ENCODE data around the gene NGDN. TPM values are rescaled to one million over a fixed set of nuclear protein-coding genes. Genes with fewer than 3 reads are reported as not detected.

Gene NGDN
- polyA plus RNA-seq, 12 donors, result 32.3 to 55.6 (median 40.1) TPM; not detected in 1

- DNase-seq, result no peak
Observed at GRCh38 chr14:23464700-23465099, 4.8 kb upstream of the NGDN start.

DNA sequence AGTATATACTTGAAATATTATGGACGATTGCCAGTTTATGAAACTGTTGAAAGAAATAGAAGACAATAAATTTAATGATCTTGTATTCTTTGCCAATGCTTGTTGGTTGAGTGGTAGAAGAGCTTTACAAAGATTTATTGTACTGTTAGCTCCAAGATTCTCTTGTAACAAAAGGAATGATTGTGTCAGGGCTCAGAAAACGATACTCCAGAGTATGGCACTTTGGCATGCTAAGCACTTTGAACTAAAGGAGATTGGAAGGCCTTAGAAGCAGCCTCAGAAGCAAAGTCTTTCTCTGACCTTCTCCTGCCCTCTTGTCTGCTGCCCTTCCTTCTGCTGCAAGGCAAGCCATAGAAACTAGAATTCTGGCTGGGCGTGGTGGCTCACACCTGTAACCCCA, 4.2 kb upstream of the NGDN start:
- DNase-seq, result no peak

GRCh38 chr14:23468704-23469126, 788 bp upstream of the NGDN start:
- no peak for DNase-seq

DNA sequence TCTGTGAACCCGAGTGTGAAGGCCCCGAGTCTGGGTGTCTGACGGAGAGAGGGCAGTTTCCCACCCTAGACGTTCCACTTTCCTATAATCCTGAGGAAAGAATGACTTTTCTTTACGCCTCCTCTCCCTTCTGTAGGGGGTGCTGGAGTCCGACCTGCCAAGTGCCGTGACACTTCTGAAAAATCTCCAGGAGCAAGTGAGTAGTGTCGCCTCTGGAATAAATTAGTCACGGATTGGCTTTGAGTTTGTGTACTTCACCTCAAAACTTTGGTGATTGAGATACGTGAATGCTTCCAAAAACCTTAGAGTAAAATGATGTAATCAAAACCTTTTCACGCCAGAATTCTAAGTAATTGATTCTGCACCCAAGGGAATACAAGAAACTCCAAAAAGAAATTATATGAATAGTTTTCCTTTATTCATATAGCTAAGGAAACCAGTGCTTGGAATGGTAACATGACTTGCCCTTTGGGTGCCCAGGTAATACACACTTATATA, 452 bp downstream of the NGDN start:
- no peak for DNase-seq

DNA sequence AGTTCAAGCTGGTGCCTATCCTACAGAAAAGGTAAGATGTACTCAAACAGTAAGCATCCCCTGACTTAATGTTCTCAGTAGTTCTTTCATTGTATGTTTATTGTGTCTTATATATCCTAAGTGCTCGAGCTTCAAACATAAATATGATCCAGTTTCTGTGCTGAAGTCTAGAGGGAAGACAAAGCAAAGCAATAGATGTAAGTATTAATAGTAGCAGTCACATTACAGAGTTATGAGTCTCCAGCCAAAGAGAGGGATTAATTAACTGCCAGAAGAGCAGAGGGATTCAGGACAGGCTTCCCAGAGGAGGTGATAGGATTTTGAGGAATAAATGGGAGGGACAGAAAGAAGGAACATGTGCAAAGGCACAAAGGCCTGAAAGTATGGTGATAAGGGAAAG, 1.4 kb downstream of the NGDN start:
- no peak for DNase-seq

DNA sequence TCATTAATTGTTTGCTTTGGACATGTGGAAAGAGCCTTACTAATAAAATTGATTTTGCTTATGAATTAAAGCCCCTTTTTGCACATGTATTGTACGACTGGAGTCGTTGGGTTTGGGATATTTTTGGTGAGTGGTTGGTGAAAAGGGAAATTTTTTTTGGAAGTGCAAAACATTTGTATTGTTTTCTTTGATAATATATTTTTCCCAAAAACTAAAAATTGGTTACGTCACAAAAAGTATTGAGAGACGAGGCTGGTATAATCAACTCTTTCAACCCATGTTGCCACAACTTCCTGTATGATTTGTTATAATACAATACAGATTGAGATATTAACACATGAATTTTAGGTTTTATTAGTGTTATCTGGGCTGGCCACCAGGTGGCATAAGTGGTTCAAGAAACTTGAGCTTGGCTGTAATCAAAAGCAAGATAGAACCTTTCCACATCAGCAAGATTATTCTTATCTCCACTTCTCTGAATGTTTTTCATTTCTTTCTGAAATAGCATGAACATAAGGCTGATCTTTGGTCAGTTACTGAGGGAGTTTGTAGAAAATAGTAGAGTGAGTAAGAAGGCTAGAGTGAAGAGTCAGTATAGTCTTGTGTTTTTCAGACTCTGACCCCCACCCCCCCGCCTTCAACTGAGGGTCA, 8.7 kb downstream of the NGDN start:
- DNase-seq, result peak; percentile 53

DNA sequence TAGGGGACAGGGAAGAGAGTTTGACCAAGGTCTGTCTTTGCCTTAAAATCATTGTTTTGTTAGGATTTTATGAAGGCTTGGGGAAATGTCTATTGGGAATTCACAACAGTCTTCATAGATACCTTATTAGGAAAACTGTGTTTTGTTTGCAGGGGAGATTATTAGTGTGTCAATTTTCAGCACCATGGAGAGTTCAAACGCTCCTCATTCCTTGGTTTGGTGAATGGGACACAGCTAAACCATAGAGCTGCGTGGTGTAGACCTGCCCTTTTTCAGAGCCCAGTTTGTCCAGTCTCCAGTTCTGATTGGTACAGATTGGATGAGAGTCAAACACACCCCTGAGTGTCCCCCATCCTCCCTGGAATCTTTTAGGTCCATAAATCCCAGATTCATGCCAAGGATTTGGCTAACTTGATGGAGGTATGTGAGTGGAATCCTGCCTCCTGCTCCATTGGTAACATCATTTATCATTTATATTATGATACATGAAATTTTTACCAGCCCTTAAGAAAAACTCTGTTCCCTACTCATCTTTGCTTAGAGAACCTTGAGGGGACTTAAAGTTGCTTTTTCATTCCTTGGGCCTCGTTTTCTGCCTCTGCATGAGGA, 12.0 kb downstream of the NGDN start:
- peak; percentile 9 for DNase-seq

DNA sequence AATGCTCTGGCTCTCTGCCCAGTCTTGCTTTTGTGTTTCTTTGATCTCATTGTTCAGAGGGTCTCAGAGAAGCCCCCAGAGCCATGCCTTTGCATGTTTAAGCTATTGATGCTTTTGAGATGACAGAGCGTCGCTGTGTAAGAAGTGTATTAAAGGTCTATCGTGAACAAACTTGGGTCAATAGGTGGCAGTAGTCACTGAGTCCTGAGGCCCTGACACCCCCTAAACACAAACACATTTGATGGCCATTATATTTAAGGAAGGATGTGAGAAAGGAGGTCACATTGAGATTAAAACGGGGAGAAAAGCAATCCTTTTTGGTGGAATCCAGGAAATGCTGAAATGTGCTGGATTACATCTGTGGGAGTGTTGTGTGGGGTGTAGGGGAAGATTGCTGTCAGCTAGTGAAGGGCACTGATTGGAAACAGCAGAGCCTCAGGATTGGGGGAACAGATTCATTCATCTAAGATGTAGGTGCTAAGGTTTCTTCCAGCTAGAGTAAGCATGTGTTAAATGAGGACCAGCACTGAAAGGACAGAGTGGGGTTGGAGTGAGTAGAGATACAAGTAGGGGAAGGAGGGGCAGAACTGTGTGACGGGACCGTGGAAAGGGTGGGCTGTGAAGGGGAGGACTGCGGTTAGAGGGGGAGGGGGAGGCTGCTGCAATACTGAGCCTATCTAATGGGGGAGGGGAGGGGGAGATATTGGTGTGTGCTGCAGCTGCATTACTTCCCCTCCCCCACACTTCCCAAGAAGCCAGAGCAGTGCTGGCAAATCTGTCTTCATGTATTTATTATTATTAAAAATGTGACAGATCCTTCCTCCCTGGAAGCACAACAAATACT, 12.7 kb downstream of the NGDN start:
- no peak for DNase-seq

DNA sequence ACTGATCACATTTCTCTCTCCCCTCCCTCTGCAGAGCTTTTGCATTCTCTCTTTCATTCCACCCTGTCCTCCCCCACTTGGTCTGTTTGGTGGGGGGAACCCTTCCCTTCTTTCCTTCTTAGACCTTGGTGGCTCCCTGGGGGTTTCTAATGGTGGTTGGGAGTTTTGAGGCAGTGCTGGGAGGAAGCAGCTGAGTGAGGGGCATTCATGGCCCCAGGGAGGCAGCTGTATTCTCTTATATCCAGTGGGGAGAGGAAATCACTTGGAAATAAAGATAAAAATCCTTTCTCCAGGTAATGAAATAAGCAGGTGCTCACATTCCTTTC, 13.3 kb downstream of the NGDN start:
- no peak for DNase-seq

DNA sequence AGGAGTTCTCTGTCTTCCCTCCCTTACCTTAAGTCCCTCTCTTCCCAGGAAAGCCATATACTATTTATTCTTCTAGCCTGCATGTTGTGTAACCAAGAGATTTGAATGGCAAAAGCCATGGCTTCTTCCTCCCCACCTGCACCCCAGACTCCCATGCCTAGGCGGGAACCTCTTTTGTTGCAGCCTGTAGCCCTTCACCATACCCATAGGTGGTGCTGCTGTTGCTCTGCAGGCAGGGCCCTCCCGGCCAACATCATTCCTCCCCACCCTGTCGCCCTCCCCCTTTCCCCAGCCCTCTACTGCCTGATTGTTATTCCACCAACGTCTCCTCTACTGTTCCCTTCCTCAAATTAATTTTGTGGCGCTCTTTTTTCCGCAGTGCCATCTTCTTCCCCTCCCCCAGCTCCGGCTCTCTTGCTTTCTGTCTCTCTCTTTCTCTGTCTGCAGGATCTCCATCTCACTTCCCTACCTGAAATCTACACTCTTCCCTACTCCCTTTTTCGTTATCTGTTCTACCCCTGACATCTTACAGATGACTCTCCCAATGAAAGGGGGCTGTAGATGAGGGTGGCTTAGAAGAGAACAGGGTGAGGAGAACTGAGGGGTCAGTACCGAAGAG, 13.8 kb downstream of the NGDN start:
- no peak for DNase-seq

DNA sequence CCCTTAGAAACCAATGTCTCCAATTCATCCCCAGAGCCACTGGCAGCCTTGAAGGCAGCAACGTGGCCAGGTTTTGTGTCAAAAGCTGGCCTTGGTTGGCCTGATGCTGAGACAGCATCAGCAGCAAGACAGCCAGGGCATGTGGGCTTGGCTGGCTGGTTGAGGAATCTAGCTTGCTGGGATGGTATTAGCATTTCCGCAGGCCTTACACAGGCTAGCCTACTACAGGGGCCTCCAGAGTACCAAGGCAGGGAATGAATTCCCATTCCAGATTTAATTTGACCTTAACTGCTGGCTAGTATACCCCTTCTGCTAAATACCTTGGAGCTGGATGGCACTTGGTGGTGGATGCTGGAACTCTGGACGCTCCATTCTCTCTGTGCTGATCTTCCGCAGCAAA, 15.8 kb downstream of the NGDN start:
- no peak for DNase-seq

GRCh38 chr14:23486036-23486435, 16.5 kb downstream of the NGDN start:
- no peak for DNase-seq

GRCh38 chr14:23487216-23487615, 17.7 kb downstream of the NGDN start:
- no peak for DNase-seq

- no peak for DNase-seq
Observed at GRCh38 chr14:23492618-23493272, 23.2 kb downstream of the NGDN start.

DNA sequence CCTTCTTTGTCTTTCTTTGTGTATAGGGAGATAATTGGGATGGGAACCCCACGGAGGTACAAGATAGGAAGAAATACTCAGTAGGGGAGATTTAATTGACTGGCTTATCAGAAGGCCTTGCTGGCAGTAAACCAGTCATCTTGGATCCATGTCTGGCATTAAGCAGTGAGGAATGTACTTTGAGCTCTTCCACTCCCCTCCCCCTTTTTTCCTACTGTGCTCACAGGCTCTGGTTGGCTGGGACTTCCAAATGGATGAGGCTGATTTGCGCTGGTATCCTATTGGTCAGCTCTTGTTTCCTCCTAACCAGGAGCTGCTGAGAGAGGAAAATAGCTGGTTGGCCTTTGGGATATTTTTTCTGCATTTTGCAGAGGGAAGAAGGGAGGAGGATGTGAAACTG, 24.7 kb downstream of the NGDN start:
- no peak for DNase-seq

DNA sequence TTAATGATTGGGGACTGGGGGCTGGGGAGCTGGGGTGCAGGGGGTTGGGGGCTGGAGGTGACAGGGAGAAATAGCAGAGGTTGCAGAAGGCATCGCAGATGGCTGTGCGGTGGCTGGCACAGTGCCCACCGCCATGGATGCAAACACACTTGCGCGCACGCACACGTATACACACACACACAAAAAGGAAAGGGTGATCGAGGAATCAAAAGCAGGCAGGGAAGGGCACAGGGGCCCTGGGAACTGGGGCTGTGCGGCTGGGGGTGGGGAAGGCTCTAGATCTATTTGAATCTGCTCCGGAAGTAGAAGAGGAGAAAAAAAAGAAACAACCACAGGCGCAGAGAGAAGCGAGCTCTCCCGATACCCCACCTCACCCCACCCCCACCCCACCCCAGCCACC, 42.7 kb downstream of the NGDN start:
- DNase-seq, result no peak

DNA sequence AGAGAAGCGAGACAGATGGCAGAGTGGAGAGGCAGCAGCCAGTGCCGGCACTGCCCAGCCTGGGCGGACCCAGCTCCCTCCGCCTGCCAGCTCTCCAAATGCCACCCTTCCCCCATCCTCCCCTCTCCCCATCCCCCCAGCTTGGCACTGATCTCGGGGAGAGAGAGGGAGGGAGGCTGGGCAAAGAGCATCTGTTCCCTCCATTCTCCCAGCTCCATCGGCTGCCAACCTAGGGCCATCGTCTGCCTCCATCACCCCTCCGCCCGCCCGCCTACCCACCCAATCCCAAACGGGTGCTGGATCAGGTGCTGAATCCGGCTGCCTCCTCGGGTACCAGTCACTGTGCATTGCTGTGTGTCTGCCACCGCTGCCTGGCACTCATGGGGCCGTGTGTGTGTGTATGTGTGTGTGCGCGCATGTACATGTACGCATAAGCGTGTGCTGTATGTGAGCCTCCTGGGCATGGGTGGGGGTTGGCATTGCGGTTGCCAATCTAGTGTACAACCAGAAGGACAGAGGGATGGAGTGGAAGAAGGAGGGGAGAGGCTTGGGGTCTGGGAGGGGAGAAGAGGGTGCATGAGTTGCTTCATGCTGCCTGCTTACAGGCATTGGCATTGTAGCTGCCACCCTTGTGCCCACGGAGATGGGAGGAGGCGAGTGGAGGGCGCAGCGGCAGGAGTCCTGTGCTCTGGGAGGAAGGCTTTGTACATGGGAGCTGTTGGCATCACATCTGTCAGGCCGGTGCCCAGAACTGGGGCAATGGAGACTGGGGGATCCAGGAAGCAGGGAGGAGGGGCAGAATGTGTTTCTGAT, 43.7 kb downstream of the NGDN start:
- DNase-seq, result peak; percentile 15

- DNase-seq, result no peak
Observed at GRCh38 chr14:23513818-23514643, 44.5 kb downstream of the NGDN start.

DNA sequence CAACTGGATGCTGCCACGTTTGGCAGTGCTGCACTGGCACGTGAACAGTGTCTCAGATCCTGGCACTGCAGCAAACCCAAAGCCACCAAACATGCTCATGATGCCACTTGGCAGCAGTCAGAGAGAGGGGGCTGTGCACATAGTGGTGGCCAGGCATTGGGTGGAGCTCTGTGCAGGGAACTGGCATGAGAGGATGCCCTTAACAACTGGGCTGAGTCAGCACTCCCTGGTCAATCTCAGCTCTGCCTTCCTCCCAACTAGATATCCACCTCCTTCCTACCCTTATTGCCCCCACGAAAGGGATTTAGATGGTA, 45.1 kb downstream of the NGDN start:
- no peak for DNase-seq

DNA sequence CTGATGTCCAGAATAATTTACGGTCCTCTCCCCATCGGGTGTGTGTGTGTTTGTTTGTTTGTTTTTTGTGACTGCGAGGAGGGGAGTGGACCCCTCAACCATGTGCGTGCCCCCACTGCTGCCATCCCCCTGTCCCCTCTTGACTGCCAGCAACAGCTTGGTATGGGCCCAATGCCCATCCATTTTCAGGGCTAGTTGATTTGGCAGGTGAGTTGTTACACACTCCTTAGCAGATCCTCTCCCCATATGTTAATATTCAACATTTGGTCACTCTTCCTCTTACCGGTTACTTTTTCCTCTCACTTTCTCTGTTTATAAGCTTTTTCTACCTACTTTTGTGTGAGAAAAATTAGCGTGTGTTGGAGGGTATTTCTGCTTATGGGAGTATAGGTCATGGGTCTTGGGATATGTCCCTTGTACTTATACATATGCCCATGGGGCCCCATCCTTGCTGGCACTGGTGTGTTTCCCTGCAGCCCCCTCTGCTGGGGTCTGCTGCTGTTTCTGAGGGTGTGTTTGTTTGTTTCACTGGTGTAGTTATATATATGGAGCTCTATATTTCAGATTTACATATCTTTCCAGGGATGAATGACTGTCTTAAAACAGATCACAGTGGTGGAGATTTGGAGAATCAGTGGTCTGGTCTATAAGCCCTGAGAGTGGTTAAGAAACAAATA, 48.3 kb downstream of the NGDN start:
- no peak for DNase-seq
